ENCODE results near the gene PKP2. TPM values are rescaled to one million over a fixed set of nuclear protein-coding genes. Genes with fewer than 3 reads are reported as not detected.

Gene PKP2
- total and polyA plus RNA-seq, 2 of the 4 experiments (the other 2 are of a cell fraction) = 0.10 to 0.18 TPM

- Histone ChIP-seq H3K23ac (ENCODE audit: low read depth, low read length) (no peak overlapping the region), H2AK9ac (replicated peaks; ENCODE audit: low read depth, low read length, poor library complexity) (no peak overlapping the region), H2AFZ (replicated peaks; ENCODE audit: low read length, poor library complexity) (no peak overlapping the region), H2AK5ac (ENCODE audit: low read depth, low read length) (no peak overlapping the region), H4K20me1 (ENCODE audit: insufficient read depth, low read length) (no peaks in the 10 kb centered on the region), H4K5ac (ENCODE audit: low read depth, low read length) (no peak overlapping the region), H2BK5ac (ENCODE audit: low read depth, low read length, poor library complexity, severe bottlenecking) (no peak overlapping the region), H4K91ac (ENCODE audit: insufficient read depth, low read depth, low read length) (no peak overlapping the region), H3K4me1 (ENCODE audit: control insufficient read depth, insufficient read depth, low read length) (no peaks in the 10 kb centered on the region), H3K27ac (ENCODE audit: insufficient read depth, low read length) (no peak overlapping the region), H3K4me2 (ENCODE audit: low read depth, low read length) (no peak overlapping the region), H3K9me1 (ENCODE audit: insufficient read depth, low read length) (no peaks in the 10 kb centered on the region), H3K4ac (ENCODE audit: low read depth, low read length) (no peak overlapping the region), H3K27me3 (ENCODE audit: control insufficient read depth, insufficient read depth, low read length) (no peaks in the 10 kb centered on the region), H3K56ac (ENCODE audit: extremely low read depth, insufficient read depth, low read length) (no peak overlapping the region), H3K18ac (ENCODE audit: low read depth, low read length) (no peak overlapping the region), H3K14ac (replicated peaks; ENCODE audit: low read depth, low read length) (no peak overlapping the region), H2BK120ac (ENCODE audit: low read depth, low read length) (no peak overlapping the region), H3K9me3 (ENCODE audit: control insufficient read depth, insufficient read depth, low read length) (no peaks in the 10 kb centered on the region), H2BK15ac (ENCODE audit: low read depth, low read length) (no peak overlapping the region), H3K4me3 (ENCODE audit: insufficient read depth, low read depth, low read length) (no peak overlapping the region), H3K79me1 (ENCODE audit: low read depth in 1 of 2, low read length in 2 of 2) (no peaks in the 10 kb centered on the region), H4K8ac (ENCODE audit: low read depth in 2 of 2, low read length in 2 of 2) (no peak overlapping the region), H2BK20ac (ENCODE audit: low read depth, low read length) (no peak overlapping the region), H3K36me3 (ENCODE audit: control insufficient read depth, insufficient read depth, low read length) (no peaks in the 10 kb centered on the region), H3K9ac (ENCODE audit: low read depth, low read length) (no peak overlapping the region)
- dilution Hi-C loops (cut with HindIII; ENCODE audit: low sequenced_read_pairs, unreplicated experiment) (no loop called here), in situ Hi-C loops (cut with MboI; ENCODE audit: low sequenced_read_pairs) (no loop called here), intact Hi-C loops (cut with micrococcal nuclease) (no loop called here)
- DNase-seq = no peak
- ChIA-PET POLR2A (ENCODE audit: unreplicated experiment) (no interaction called here), CTCF (interaction anchor here (1.0 kb wide), 1 partner anchor 14 kb away, joined by 3 read pairs; the partner anchor contains the start of gene YARS2)
- no peak for TF ChIP-seq MAFK (IDR thresholded peaks at IDR 0.05; ENCODE audit: low read depth, low read length)
- no peak for TF ChIP-seq RAD21 (IDR thresholded peaks at IDR 0.05; ENCODE audit: low read length)
- TF ChIP-seq NFE2L2 (IDR thresholded peaks at IDR 0.05; ENCODE audit: low read depth, low read length) = no peak
- TF ChIP-seq CHD1 (IDR thresholded peaks at IDR 0.05; ENCODE audit: low read depth, low read length) = no peak
- TF ChIP-seq RCOR1 (IDR thresholded peaks at IDR 0.05; ENCODE audit: insufficient replicate concordance, low read length) = no peak
- no peak for TF ChIP-seq ELK1 (IDR thresholded peaks at IDR 0.05; ENCODE audit: borderline replicate concordance, low read depth, low read length)
- TF ChIP-seq SMC3 (IDR thresholded peaks at IDR 0.05; ENCODE audit: low read depth, low read length) = no peak
- no peak for TF ChIP-seq USF2 (IDR thresholded peaks at IDR 0.05; ENCODE audit: low read depth, low read length)
- TF ChIP-seq CEBPB (IDR thresholded peaks at IDR 0.05; ENCODE audit: low read depth, low read length) = no peak
- TF ChIP-seq MAZ (IDR thresholded peaks at IDR 0.05; ENCODE audit: borderline replicate concordance, low read depth, low read length) = no peak
- no peak for TF ChIP-seq MXI1 (IDR thresholded peaks at IDR 0.05; ENCODE audit: borderline replicate concordance, low read depth, low read length)
- no peak for TF ChIP-seq RFX5 (IDR thresholded peaks at IDR 0.05; ENCODE audit: low read depth, low read length)
- no TSS peak for BruUV-seq (replicated peaks)
- ATAC-seq (ENCODE audit: low read depth) = no peak
- WGBS, 2 experiments (ENCODE audit: extremely low coverage in 2 of 2, insufficient read length in 1 of 2) = no CpG with 5 or more reads among the region's 1 CpG
These were observed 126.4 kb downstream of the PKP2 start for GRCh38 chr12:32770141-32770540.
